Prostate gland (tissue), 2 donors: ENCODE data around the gene FEM1A. TPM values are rescaled to one million over a fixed set of nuclear protein-coding genes. Genes with fewer than 3 reads are reported as not detected.

ENCODE experiments used
- DNase-seq: peaks from one replicate; pipeline ENCODE4 v3.0.0-alpha.2; 2019; ENCODE audit warnings: low spot score
- H3K27ac ChIP-seq, 2 donors: fragments of 200-600 bp; sonication (generic); 2 replicates each; pipeline ENCODE4 v1.5.1; 2017 to 2019
- H3K27me3 ChIP-seq: fragments of 200-600 bp; sonication (generic); replicated peaks from 2 replicates; pipeline ENCODE4 v1.5.1; 2019; ENCODE audit not compliant: insufficient read depth
- H3K36me3 ChIP-seq, 2 donors: fragments of 200-600 bp; sonication (generic); 1 replicate in 1 of 2; 2 replicates in 1 of 2; pipeline versions ENCODE4 v1.5.1 to v1.8.1; 2017 to 2019
- H3K4me1 ChIP-seq: fragments of 200-600 bp; sonication (generic); replicated peaks from 2 replicates; pipeline ENCODE4 v1.5.1; 2019
- H3K4me3 ChIP-seq, 2 donors: fragments of 200-600 bp; sonication (generic); 2 replicates each; pipeline ENCODE4 v1.5.1; 2017 to 2019
- H3K9me3 ChIP-seq: fragments of 200-600 bp; sonication (generic); 2 replicates; pipeline ENCODE4 v1.5.1; 2017
- CTCF ChIP-seq, 4 experiments: fragments of 200-600 bp in 2 of 4; fragments of 450-650 bp in 2 of 4; sonication (generic) in 2 of 4; IDR thresholded peaks; 1 replicate in 3 of 4; 2 replicates in 1 of 4; pipeline ENCODE4 v1.5.1; 2016 to 2019; ENCODE audit warnings: antibody characterized with exemption in 4 of 4, mild to moderate bottlenecking in 2 of 4, moderate library complexity in 2 of 4
- POLR2A ChIP-seq: fragments of 450-650 bp; IDR thresholded peaks from one replicate; pipeline ENCODE4 v1.6.1; 2016; ENCODE audit warnings: antibody characterized with exemption, mild to moderate bottlenecking
- POLR2AphosphoS5 ChIP-seq: sonication (generic); formaldehyde crosslinking; IDR thresholded peaks from one replicate; pipeline ENCODE4 v1.6.1; 2017; ENCODE audit warnings: antibody characterized with exemption
- WGBS: methylation state at CpG from one replicate; pipeline ENCODE4 v1.1.5; 2018; 5-methylcytosine and 5-hydroxymethylcytosine counted together
- intact Hi-C: fragments of 100-400 bp; cut with DNase I; formaldehyde crosslinking; loops from one replicate; pipeline ENCODE4 v1.14.2; 2022
- microRNA-seq: library from miRNA; unstranded; fragments of <30 nt; microRNA quantifications from one replicate; pipeline ENCODE4, GENCODE V29; 2016
- small RNA-seq, 2 donors: library from RNA; depleted of rRNA; stranded (forward); fragments of <200 nt; gene quantifications; one replicate each; pipeline ENCODE3, GENCODE V24; 2016
- total RNA-seq, 2 donors: library from RNA; depleted of rRNA; stranded (reverse); fragments of >200 nt; gene quantifications; one replicate each; pipeline ENCODE4 v1.1.0, GENCODE V29; 2016

Gene FEM1A
- total RNA-seq, 2 donors from 2014 or later, result 20.7 to 30.4 TPM

- Histone ChIP-seq H3K9me3 (no peaks in the 10 kb centered on the region), H3K36me3 (peaks cover 3 to 5% of the 10 kb centered on the region in 2 donors), H3K27me3 (no peaks in the 10 kb centered on the region), H3K27ac (no peak overlapping the region), H3K4me3 (no peak overlapping the region), H3K4me1 (no peaks in the 10 kb centered on the region)
- TF ChIP-seq CTCF (IDR thresholded peaks at IDR 0.05), result no peak
- TF ChIP-seq POLR2A, result no peak
- no peak for TF ChIP-seq POLR2AphosphoS5
- WGBS, result 96% methylated on average over 21 of the region's 23 CpGs
- intact Hi-C loops, result no loop called here
- DNase-seq, result no peak
Measured at GRCh38 chr19:4847190-4847973, 55.8 kb downstream of the FEM1A start.

- no peak for TF ChIP-seq POLR2A
- WGBS, result 94% methylated on average over 7 of the region's 7 CpGs
- intact Hi-C loops, result no loop called here
- Histone ChIP-seq H3K9me3 (no peaks in the 10 kb centered on the region), H3K27ac (no peak overlapping the region), H3K27me3 (no peaks in the 10 kb centered on the region), H3K4me1 (no peaks in the 10 kb centered on the region), H3K36me3 (peaks cover 3 to 5% of the 10 kb centered on the region in 2 donors), H3K4me3 (no peak overlapping the region)
- no peak for DNase-seq
Measured at GRCh38 chr19:4849019-4849418, 57.5 kb downstream of the FEM1A start.

Small RNA genes lying within 50 kb of the gene (microRNA-seq; reads per million reads assigned to microRNA genes)
- gene MIR7-3, result 0.25 reads per million

Small RNA genes lying within 50 kb of the gene (small RNA-seq; reads per million reads assigned to genes)
- 0 reads per million in 2 donors for gene MIR7-3

Other genes starting within 250 kb of the FEM1A start
- gene SEMA6B, start 232.1 kb upstream of the FEM1A start, total RNA-seq, result 1 to 10 TPM; 4.3 to 7.8 TPM
- 1 to 10 TPM; 4.0 to 6.2 TPM for gene TNFAIP8L1, start 152.2 kb upstream of the FEM1A start, total RNA-seq
- gene MYDGF, start 121.4 kb upstream of the FEM1A start, total RNA-seq, result 100 to 1,000 TPM in 1 of 2 donors, 10 to 100 TPM in 1; 70.9 to 116 TPM
- 100 to 1,000 TPM in 1 of 2 donors, 10 to 100 TPM in 1; 53.5 to 116 TPM for gene DPP9, start 67.9 kb upstream of the FEM1A start, total RNA-seq
- 1 to 10 TPM; 8.3 to 9.1 TPM for gene TICAM1, start 40.0 kb downstream of the FEM1A start, total RNA-seq
- 10 to 100 TPM; 61.3 to 76.5 TPM for gene PLIN3, start 75.9 kb downstream of the FEM1A start, total RNA-seq
- gene ARRDC5, start 111.2 kb downstream of the FEM1A start, total RNA-seq, result 1 to 10 TPM in 1 of 2 donors, not detected in 1; 1.2 TPM
- 1 to 10 TPM; 3.8 to 5.3 TPM for gene UHRF1, start 117.8 kb downstream of the FEM1A start, total RNA-seq
- 100 to 1,000 TPM in 1 of 2 donors, 10 to 100 TPM in 1; 74.6 to 136 TPM for gene KDM4B, start 177.4 kb downstream of the FEM1A start, total RNA-seq